G401 (cell line): ENCODE data around the gene CTR9. TPM values are rescaled to one million over a fixed set of nuclear protein-coding genes. Genes with fewer than 3 reads are reported as not detected.

Experiments
- DNase-seq: peaks from one replicate; pipeline ENCODE4 v3.0.0-alpha.2; 2015; ENCODE audit warnings: low spot score
- in situ Hi-C: cut with HindIII; loops from 2 replicates; pipeline ENCODE4 v1.10.0; 2016; ENCODE audit warnings: low sequenced_read_pairs, mixed read lengths
- total RNA-seq: library from RNA; depleted of rRNA; stranded (reverse); fragments of >200 nt; shearing (Covaris generic); gene quantifications from 2 replicates; pipeline ENCODE4 v1.2.3, GENCODE V29; 2014; rRNA removed

The CTR9 gene
- total RNA-seq, result 16.7 and 34.0 TPM in 2 replicates

DNA sequence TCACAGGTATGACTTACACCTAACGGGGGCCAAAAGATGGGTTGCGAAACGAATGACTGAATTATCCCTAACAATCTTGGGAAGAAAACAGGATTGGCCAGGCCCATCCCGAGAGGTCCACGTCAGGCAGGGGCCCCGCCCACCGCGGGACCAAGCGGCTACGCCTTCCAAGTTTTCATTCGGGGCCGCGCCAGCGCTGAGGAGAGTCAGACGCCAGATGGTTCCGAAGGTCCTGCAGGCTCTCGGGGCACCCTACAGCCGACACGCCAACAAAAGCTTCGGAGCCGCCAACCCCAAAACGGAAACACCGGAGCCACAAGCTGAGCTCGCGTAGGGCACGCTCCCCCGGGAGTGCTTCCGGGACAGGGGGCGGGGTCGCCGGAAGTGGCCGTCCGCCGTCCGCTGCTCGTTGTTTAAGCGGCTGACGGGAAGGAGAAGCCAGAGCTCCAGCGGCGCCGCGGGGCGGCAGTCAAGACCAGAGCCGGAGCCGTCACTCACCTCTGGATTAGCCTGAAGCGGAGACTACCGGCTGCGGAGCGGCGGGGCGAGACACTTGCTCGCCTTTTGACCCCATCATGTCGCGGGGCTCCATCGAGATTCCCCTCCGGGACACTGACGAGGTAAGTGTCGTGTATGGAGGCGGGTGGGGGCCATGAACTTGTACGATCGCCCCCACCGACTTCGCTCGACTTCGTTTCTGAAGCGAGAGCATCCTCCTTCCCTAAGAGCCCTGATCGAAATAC lies at the start of gene CTR9:
CTR9 (plus strand) TSS at position 409 of the 743 bp plus-strand sequence; CDS start at position 576, 167 bp downstream.
- DNase-seq, result peak; percentile 95
- in situ Hi-C loops, result no loop called here

DNA sequence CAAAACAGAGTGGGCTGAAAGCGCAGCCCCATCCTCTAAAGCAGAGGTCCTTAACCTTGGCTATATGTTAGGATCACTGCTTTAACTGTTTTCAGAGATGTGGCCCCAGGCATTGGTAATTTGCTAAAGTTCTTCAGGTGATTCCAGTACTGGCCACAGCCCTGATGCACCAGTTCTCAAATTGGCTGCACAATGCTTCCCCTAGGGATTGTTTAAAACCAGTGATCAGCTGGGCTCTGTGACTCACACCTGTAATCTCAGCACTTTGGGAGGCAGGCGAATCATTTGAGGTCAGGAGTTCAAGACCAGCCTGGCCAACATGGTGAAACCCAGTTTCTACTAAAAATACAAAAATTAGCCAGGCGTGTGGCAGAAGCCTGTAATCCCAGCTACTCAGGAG lies 49.1 kb upstream of the CTR9 start:
- no peak for DNase-seq
- in situ Hi-C loops, result no loop called here

DNA sequence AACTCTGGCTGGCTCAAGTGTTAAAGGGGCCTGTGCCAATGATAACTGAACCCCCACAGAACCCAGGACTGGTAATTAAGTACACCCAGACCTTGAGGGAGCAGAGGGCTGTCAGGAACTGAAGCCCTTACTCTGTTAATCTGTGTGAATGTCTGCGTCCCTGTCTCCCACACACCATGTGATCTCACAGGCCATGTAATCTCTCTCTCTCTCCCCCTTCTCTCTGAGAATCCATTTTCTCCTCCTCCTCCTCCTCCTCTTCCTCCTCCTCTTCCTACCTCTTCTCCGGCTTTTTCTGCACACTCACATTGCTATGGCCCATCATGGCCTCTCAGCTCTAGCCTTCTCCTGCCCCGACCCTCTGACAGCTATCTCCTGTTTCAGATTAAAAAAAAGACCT lies 42.9 kb upstream of the CTR9 start:
- in situ Hi-C loops, result no loop called here
- DNase-seq, result no peak

DNA sequence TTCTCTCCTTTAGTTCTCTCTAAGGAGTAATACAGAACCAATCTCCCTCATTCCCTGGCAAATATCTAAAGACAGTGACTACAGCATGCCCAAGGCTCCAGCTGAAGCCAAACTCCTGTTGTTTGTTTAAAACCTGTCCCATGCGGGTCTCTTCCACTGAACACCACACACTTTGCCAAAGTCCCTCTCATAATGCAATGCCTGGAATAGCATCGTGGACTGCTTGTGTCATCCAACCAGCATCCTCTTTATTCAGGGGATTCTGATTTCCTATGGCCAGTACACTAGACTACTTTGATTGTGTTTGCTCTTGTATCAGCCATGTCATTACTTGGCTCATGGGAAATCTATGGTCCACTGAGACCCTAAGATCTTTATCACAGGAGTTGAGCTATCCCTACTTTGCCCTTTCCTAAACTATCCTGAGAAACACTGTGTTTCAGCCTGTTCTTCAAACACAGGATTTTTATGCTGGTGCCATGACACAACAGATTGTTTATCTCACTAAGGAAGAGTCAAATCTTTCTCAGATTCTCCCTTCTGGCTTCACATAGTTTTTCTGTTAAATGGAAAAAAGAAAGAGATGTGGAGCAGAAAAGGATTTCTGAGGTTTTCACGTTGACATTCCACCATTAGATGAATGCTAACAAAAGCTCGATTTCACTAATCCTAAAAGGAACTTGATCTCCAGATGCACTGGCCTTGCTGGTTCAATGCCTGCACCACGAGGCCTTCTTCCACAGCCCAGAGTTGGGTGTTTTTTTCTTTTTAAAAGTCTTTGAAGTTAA lies 41.6 kb upstream of the CTR9 start:
- in situ Hi-C loops, result no loop called here
- no peak for DNase-seq

DNA sequence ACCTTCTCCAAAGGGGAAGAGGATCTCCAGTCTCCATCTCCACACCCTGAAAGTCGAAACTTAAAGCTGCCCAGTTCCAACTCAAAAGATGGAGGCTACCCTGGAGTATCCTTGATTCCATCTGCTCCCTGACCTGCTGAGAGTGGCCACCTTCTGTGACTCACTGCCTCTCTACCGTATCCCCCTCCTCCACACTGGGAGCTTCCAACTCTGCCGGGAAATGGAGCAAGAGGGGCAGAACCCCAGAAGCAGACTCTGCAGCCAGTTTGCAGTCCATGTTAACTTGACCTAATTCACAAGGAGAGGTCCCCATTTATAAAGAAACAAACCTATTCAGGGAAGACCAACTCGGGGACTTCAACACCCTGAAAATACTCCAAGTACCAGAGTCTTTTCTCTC lies 35.5 kb upstream of the CTR9 start:
- in situ Hi-C loops, result no loop called here
- DNase-seq, result peak; percentile 11

DNA sequence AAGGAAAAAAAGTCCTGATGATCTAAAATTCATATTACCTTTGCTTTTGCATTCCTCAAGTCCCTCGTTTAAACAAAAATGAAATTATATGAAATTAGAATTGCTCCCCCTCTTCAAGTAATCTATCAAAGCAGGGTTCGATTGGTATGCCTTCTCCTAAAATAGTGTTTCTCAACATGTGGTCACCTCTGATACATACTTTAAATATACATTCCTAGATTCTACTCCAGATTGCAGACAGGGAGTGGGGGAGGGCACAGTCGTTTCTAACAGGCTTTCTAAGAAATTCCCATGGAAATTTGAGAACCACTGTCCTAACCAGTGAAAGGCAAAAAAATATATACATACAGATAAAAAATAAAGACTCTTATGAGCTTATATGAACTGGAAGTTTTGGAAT lies 34.9 kb upstream of the CTR9 start:
- in situ Hi-C loops, result no loop called here
- DNase-seq, result no peak

DNA sequence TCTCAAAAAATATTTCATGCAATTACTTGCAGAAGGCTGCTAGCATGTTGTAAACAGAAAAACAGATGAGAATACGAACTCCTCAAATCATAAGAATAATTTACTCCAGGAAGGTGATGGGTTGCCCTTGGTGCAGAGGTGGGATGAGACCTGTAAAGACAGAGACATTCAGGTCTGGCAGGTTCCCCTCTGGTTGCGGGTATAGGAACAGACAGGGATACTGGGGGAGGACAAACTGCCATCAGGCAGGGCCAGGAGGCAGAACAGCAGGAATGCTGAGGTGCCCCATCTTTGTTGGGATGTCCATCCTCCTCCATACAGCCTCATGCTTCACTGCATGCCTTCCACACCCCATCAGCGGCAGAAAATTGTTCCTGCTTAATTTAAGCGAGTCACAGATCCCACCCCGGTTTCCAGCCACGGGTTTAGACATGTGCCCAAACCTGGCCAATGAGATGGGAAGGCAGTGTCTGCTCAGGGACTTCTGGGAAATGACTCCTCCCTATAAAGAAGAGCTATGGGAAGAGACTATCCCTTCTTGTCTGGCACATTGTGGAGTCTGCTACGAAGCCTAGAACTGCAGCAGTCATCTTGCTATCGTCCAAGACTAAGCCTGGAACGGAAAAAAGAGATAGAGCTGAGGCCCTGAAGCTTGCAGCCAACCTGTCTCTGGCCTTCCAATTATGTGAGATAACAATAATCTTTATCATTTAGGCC lies 34.3 kb upstream of the CTR9 start:
- in situ Hi-C loops, result no loop called here
- no peak for DNase-seq

DNA sequence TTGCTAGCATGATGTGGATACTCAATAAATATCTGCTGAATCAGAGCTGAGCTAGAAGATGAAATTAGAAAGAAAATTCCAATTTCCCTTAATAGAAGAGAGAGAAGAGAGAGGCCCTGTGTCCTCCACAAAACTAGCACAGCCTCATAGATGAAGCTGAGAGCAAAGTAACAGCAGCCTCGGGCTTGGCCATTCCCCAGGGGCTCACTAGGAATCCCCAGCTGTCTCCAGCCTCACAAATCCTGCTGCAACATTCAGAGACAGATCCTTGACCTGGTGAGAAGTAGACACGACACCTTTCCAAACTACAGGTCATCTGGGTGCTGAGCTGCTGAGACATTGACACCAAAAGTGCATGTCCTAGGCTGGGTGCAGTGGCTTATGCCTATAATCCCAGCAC lies 31.4 kb upstream of the CTR9 start:
- in situ Hi-C loops, result no loop called here
- no peak for DNase-seq

DNA sequence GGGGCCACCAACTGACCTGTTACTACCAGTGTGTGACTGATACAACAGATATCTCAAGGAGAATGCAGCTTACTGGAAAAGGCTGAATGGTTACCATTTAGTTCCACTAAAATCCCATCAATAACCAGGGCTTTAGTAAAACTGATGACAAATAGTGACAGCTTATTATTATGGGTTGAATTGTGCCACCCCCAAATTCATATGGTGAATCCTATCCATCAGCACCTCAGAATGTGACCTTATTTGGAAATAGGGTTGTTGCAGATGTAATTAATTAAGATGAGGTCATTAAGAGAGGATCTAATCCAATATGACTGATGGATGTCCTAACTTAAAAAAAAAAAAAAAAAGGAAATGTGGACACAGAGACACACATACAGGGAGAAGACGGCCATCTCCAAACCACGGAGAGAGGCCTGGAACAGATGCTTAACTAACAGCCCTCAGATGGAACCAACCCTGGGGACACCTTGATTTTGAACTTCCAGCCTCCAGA lies 30.1 kb upstream of the CTR9 start:
- DNase-seq, result no peak
- in situ Hi-C loops, result no loop called here

DNA sequence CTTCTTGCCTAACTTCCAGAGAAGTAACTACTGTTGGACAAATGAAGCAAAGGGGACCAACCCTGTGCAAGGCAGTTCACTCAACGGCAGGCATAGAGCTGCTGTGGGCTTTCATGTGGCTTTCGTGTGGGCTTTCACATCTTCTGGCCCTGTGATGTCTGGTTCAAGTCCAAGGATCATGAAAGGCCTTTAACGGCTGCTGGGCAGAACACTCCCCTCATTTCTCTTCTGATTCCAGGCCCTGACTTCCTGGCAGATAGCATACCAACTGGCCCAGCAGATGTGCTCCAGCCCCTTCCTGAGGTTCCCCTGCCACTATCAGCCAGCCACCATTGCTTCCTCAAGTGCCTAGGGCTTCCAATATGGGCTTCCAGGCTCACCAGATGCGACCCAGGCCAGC lies 28.7 kb upstream of the CTR9 start:
- in situ Hi-C loops, result no loop called here
- no peak for DNase-seq

DNA sequence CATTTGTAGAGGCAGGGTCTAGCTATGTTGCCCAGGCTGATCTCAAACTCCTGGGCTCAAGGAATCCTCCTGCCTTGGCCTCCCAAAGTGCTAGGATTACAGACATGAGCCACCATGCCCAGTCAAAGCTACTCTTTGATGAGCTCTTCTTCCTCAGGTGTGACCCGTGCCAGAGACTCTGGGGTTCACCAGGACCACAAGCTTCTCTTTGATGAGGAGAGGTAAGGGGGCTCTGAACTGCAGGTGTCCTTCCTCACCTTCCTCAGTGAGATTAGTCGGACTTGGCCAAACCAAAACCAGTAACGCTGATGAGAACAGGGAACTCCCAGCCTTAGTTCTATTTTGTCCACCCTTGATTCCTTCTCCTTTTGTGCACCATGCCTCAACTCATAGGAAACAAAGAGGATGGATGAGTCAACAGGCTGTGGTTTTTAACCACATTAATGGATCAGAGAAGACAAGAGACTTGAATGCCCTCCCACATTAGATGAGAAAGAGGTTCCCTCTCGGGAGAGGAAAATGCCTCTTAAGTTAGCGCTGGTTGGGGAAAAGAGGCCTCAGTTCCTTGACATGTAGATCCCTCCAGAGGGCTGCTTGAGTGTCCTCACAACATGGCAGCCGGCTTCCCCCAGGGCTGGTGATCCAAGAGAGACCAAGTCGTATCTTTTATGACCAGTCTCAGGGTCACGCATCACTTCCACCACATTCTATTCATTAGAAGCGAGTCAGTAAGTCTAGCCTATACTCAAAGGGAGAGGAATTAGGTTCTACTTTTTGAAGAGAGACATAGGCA lies 25.7 kb upstream of the CTR9 start:
- DNase-seq, result no peak
- in situ Hi-C loops, result no loop called here

DNA sequence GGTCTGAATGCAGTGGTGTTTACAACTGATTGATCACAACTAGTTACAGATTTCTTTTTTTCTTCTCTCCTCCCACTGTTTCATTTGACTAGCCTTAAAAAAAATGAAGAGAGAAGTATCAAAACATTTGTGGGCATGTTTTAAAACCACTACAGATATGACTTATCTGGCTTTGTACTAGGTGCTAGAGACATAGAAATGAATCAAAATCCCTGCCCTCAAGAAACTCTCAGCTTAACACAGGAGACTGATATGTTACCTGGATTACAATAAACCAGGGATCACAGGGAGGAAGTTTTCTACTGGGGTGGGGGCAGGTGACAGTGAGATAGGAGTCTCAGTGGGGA lies 25.2 kb upstream of the CTR9 start:
- in situ Hi-C loops, result no loop called here
- DNase-seq, result no peak

DNA sequence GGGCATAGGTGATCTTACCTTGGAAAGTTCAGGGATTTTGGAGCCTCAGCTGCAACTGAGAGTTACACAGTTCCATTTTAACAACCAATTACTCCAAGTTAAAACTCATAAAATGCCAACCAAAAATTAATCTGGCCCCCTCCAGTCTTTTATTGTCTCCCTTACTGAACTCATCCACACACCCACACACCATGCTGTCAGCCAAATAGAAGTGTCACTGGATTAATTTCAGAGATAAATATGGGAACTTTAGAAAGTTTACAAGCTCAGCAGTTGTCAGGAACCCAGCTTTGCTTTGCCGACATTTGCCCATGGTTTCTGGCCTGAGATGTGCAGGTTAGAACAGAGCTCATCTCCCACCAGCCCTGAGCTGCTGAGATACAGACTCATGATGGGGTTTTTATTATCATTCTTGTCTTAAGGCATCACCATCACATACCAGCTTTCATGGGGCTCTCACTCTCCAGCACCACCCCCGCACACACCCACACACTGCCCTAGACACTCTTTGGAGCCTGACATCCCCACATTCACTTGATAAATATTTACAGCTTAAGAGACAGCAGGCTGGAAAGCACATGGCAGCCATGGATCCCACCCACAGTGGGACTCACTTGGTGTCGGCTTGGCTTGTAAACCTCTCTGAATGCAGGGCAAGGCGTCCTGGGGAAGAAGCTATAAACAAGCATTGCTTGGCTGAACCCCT lies 23.7 kb upstream of the CTR9 start:
- in situ Hi-C loops, result no loop called here
- no peak for DNase-seq

DNA sequence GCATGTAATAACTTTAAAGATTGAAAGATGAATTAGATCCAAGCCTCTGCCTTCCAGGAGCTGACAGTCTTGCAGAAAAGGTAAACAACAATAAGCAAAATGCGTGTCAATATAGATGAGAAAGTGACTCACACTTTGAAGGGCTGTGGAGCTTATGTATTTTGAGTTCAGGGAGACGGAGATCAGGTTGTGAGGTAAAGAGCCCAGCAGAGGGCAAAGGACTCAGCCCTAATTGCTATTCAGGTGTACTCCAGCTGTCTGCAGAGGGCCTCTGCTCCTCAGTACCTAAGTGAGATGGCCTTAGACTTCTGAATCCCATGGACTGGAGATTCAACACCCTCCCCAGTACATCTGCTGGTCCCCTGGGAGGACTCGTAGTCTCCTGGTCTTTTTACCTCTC lies 22.9 kb upstream of the CTR9 start:
- DNase-seq, result no peak
- in situ Hi-C loops, result no loop called here

DNA sequence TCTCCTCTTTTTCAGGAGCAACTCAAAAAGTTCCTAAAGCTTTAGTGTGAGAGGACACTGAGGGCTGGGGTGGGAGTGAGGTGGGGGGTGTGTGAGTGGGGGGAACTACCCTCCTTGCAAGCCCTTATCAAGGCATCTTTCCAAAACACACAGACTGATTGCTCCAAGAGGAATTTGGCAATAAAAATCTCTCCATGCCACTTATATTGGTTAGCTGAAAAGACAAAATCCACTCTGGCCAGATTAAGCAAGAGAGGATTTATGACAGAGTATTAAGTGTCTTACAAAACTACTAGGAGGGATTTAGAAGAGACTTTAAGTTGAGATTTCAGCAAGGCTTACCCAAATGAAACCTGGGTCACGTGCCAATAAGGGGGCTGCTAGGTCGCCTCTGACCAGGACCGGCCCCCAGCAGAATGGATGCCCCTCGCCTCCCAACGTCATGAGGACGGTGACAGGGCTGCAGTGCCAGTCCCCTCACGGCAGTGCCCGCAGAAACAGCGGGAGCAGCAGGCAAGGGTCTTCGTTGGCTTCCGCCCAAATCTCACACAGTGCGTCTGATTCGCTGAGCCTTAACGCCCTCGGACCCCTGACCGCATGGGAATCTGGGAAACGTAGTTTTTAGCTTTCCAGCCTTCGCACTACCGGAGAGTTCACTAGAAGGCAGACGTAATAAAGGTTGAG lies 22.1 kb upstream of the CTR9 start:
- in situ Hi-C loops, result no loop called here
- no peak for DNase-seq

DNA sequence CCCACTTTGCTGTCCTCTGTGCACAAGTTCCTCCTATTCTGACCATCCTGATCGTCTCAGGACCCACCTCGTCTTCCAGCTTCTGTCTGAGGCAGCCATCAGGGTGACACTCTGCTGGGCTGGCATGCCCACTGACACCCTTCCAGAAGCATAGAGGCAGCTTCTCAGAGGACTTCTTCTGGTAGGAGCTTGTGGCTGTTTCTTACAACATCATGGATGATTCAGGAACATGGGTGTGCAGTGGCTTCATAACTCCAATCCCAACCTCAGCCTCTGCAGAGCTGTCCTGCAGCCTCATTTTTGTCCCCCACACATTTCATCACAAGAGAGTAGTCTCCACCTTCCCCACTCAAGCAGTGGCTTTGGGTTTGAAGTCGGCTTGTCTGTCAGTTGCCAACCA lies 20.9 kb upstream of the CTR9 start:
- in situ Hi-C loops, result no loop called here
- no peak for DNase-seq

DNA sequence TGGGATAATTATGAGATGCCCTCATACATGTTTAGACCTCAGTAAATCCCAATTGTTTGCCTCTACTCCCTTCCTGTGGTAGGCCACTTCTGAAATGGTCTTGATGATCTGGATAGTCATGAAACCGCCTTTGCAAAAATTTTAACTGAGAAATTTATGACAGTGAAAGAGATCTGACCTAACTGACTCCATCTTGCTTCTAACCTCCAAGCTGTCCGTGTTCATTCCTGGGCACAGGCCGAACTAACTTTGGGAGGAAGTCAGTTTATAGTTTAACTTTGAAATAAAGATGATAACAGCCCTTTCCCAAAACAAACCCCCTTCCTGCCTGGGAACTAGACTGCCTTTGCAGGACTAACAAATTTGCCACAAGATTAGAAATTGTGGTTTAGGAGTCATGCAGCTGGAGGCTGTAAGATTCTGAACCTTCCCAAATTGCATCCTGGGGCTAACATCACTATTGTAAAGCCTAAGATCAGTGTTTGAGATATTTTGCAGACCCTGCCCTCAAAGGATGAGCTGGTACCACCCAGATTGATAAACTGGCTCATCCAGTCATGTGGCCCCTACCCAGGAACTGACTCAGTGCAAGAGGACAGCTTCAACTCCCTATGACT lies 19.9 kb upstream of the CTR9 start:
- in situ Hi-C loops, result no loop called here
- DNase-seq, result no peak
